ENCODE measurements around the gene EDA. TPM values are rescaled to one million over a fixed set of nuclear protein-coding genes. Genes with fewer than 3 reads are reported as not detected.

EDA gene
- total RNA-seq, 2 experiments from 2014 or later, result 0.49 to 0.92 TPM

- DNase-seq (no peak), ATAC-seq (no peak)
- peaks cover 6% of the 10 kb centered on the region for H3K27me3 Mint-ChIP-seq
- ChIA-PET CTCF (no interaction called here), POLR2A (no interaction called here)
- no peaks in the 10 kb centered on the region for H3K4me1 Mint-ChIP-seq (ENCODE audit: low read depth)
- intact Hi-C loops (cut with micrococcal nuclease), result no loop called here
- no peak overlapping the region for H3K27ac Mint-ChIP-seq
- TF ChIP-seq CTCF (IDR thresholded peaks at IDR 0.05), result no peak
- H3K4me3 Mint-ChIP-seq, result no peak overlapping the region
- no peaks in the 10 kb centered on the region for H3K9me3 Mint-ChIP-seq
- H3K36me3 Mint-ChIP-seq (ENCODE audit: low read depth), result no peaks in the 10 kb centered on the region
These were observed 433.5 kb downstream of the EDA start for GRCh38 chrX:70049406-70049805.

GRCh38 chrX:70049925-70050324 lies 434.0 kb downstream of the EDA start, which contains the start of gene AWAT2:
Gene AWAT2, minus strand, starts transcription at chrX:70049938. Its CDS starts 6 bp downstream, at chrX:70049932.
- no peak within 1 kb of the TSS for H3K27ac Mint-ChIP-seq
- ChIA-PET CTCF (no interaction called here), POLR2A (no interaction called here)
- DNase-seq (no peak), ATAC-seq (no peak)
- H3K9me3 Mint-ChIP-seq, result no peaks in the 10 kb centered on the region
- TF ChIP-seq CTCF (IDR thresholded peaks at IDR 0.05), result no peak
- H3K4me1 Mint-ChIP-seq (ENCODE audit: low read depth), result no peaks in the 10 kb centered on the region
- no peak within 1 kb of the TSS for H3K4me3 Mint-ChIP-seq
- intact Hi-C loops (cut with micrococcal nuclease), result no loop called here
- no peaks in the 10 kb centered on the region for H3K36me3 Mint-ChIP-seq (ENCODE audit: low read depth)
- H3K27me3 Mint-ChIP-seq, result peaks cover 6% of the 10 kb centered on the region

- no peak for ATAC-seq
- ChIA-PET CTCF (no interaction called here), POLR2A (no interaction called here)
- no peak overlapping the region for H3K27ac Mint-ChIP-seq
- no peak for DNase-seq
- H3K9me3 Mint-ChIP-seq, result no peaks in the 10 kb centered on the region
- no peak for TF ChIP-seq CTCF (IDR thresholded peaks at IDR 0.05)
- H3K4me3 Mint-ChIP-seq, result no peak overlapping the region
- intact Hi-C loops (cut with micrococcal nuclease), result no loop called here
- H3K4me1 Mint-ChIP-seq (ENCODE audit: low read depth), result no peaks in the 10 kb centered on the region
- peaks cover 7% of the 10 kb centered on the region for H3K27me3 Mint-ChIP-seq
- no peaks in the 10 kb centered on the region for H3K36me3 Mint-ChIP-seq (ENCODE audit: low read depth)
These were observed 437.1 kb downstream of the EDA start for GRCh38 chrX:70052895-70053615.

- H3K27ac Mint-ChIP-seq, result no peak overlapping the region
- H3K4me3 Mint-ChIP-seq, result no peak overlapping the region
These were observed 438.5 kb downstream of the EDA start for GRCh38 chrX:70054391-70054790.

More at GRCh38 chrX:70054391-70054790, 438.5 kb downstream of the EDA start:
- TF ChIP-seq CTCF (IDR thresholded peaks at IDR 0.05), result no peak
- ChIA-PET CTCF (no interaction called here), POLR2A (no interaction called here)
- ATAC-seq, result no peak
- no peaks in the 10 kb centered on the region for H3K4me1 Mint-ChIP-seq (ENCODE audit: low read depth)
- no peak for DNase-seq
- peaks cover 3% of the 10 kb centered on the region for H3K27me3 Mint-ChIP-seq
- no peaks in the 10 kb centered on the region for H3K36me3 Mint-ChIP-seq (ENCODE audit: low read depth)
- intact Hi-C loops (cut with micrococcal nuclease), result no loop called here
- H3K9me3 Mint-ChIP-seq, result no peaks in the 10 kb centered on the region

Data from activated CD8-positive, alpha-beta T cell treated with anti-CD3 and anti-CD28 coated beads for 36 hours (primary cell).